NCI-H345 treated with DMSO at 0.1 percent for 48 hours (cell line): ENCODE results near the gene LMF2.

Experiments
- DNase-seq: peaks from one replicate; lab custom pipeline; 2025; ENCODE audit not compliant: unreplicated experiment; lab: John Stamatoyannopoulos, UW

Gene LMF2

DNA sequence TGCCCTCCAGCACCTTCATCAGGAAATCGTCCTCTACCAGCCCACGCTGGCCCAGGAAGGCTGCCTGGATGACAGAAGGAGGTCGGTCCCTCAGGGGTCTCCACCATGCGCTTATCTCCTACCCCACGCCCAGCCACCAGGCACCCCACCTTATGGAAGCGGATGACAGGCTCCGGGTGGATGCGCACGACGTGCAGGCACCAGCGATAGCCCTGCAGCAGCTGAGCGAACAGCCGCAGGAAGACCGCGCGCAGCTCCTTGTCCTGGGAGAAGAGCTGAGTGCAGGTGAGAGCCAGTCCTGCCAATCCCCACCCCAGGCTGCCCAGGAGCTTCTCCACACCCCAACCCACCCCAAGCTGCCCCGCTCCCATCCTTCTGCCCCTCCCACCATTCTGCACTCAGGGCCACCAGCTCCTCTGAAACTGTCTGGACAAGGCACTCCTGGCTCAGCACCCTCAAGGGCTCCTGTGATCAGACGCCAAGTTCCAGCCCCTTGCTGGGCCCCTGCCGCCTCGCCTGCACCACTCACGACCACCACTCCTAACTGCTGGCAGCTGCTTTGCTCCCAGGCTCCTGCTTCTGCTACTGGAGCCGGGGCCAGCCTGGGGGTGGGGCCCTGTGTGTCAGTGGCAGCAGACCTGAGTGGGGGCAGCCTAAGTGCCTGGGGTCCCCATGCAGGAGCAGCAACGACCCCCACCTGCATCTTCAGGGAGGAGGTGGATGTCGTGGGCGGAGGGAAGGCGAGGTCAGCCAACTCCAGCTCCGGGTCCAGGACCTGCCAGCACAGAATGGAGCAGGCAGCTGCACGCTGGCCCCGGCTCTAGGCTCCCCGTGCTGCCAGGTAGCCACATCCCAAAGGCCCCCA lies 42.2 kb downstream of the LMF2 start:
- no peak for DNase-seq

DNA sequence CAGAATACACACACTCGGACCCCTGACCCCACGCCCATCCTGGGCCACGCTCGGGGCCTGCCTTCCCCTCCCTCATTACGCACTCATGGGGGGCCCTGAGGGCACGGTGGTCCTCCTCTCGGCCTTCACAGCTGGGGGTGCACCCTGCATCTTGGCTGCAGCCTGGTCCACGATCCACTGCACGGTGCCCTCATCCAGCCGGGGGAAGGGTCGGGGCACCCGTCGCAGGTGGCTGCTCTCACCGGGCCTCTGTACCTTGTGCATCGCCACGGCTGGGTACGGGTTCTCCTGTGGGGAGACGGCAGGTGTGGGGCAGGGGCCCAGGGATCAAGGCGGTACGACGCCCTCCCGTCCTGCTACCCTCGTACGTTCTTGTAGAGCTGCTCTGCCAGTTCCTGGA lies 43.1 kb downstream of the LMF2 start:
- DNase-seq, result no peak

DNA sequence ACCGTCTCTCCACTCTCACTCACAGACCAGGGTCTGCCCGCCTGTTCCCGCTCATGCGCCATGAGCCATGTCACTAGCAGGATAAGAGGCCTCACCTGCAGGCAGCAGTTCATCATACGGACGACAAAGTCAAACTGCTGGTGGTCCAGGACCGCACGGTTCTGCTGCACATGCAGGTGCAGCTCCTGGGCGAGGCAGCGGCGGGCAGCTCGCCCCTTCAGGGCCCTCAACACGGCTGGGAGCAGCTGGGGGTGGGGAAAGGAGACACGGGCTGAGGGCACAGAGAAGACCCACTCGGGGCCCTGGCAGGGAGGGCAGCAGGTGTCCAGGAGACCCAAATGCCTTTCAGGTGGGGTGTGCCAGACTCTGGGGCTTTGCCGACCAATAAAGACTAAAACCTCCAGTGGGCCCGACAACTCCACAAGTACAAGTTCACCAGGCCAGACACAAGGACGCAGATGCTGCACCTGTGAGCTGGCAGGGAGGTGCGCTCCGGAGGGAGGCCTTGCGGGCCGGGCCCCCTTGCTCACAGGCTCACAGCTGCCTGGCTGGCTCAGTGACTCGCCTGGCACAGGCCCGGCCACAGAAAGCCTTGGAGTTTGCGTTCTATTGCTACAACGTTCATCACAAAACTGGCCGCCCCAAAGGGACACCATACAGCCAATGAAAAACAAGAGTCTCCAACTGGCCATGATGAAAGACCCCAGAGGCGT lies 44.2 kb downstream of the LMF2 start:
- no peak for DNase-seq

DNA sequence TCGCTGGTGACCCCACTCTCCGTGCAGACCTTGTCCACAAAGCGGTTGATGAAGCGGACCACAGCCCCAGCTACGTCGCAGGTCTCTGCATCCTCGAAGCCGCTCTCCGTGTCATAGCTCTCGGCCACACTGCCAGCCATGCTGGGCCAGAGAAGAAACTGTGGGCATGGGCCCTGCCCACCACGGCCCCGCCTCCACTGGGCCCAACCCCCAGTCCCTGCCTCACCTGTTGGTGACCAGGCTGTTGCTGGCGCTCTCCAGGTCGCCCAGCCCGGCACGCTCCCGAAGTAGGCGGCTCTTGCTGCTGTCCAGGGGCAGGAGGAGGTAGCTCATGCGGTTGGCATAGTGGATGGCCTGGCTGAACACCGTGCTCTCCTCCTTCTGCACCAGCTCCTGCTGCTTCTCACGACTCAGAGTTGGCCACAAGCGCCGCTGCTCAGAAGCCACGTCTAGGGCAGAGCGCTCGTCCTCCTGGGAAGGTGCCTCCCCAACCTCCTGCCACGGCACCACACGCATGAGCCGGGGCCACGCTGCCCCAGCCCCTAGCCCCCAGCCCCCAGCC lies 45.4 kb downstream of the LMF2 start:
- no peak for DNase-seq

DNA sequence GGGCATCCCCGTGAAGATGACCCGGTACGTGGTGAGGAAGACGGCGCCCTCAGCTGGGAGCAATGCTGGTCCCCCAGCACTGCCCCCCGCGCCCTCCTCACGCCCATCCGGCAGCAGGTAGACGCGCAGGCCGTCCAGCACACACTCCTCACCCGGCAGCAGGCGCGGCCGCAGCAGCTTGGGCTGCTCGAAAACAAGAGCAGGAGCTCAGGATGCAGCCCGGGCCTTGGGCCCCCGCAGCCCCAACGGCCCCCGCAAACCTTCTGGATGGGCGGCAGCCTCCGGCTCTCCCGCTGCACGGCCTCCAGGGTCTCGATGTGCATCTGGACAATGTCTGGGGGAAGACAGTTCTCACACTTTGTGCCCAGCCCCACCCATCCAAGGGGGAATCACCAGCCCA lies 46.0 kb downstream of the LMF2 start:
- DNase-seq, result no peak

DNA sequence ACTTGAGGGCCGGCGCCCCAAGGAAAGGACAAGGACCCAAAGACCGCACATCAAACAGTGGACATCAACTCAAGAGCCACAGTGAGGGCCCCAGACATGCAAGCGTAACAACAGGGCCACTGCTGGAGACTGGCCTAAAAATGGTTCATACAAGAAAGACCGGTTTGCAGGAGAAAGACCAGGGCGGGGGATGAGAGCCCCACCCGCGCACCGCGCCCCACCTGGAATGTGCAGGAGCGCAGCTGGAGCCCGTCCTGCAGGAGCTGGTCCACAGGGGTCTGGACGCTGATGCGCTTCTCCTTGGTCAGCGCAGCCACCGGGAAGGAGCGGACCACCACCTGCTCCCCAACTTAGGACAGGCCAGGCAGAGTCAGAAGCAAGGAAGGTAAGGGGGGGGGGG lies 46.6 kb downstream of the LMF2 start:
- no peak for DNase-seq

DNA sequence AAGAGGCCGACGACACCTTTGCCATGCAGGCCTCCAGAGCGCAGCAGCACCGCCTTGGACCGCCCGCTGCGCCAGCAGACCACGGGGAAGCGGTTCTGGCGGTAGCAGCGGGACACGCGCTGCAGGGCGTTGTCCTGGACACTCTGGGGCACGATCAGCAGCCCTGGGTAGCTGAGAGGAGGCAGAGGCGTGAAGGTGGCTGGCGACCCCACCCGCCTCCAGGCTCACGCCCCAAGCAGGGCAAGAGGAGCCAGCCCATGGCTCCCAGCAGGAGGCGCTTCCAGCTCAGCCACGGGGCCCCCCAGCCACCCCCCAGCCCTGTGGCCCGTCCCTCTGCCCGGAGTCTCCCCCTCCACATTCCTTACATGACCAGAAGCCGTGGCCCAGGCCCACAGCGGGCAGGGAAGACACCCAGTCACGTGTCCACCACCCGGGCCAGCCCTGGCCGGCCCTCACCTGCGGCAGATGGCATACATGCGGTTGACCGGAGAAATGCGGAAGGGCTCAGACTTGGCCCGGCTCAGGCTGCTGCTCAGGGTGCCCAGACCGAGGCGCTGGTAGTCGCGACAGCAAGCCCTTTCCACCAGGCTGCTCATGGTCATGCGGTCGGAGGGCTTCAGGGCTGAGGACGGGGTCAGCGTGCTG lies 47.9 kb downstream of the LMF2 start:
- DNase-seq, result no peak

DNA sequence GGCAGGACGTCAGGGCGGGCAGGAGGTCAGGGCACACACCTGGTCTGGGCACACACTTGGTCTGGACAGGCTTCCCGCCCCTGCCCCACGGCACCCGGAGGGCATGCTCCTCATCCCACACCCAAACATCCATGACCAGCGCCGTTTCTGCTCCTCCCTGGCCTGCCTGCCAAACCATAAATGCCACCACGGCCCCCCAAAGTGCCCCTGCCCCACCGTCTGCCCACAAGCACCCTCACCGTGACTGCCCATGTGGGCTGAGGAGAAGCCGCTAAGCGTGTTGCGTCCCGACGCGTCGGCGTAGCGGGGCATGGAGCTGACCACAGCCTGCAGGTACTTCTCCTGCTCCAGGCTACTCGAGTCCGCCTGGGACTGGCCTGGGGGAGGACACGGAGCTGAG lies 48.5 kb downstream of the LMF2 start:
- DNase-seq, result no peak

DNA sequence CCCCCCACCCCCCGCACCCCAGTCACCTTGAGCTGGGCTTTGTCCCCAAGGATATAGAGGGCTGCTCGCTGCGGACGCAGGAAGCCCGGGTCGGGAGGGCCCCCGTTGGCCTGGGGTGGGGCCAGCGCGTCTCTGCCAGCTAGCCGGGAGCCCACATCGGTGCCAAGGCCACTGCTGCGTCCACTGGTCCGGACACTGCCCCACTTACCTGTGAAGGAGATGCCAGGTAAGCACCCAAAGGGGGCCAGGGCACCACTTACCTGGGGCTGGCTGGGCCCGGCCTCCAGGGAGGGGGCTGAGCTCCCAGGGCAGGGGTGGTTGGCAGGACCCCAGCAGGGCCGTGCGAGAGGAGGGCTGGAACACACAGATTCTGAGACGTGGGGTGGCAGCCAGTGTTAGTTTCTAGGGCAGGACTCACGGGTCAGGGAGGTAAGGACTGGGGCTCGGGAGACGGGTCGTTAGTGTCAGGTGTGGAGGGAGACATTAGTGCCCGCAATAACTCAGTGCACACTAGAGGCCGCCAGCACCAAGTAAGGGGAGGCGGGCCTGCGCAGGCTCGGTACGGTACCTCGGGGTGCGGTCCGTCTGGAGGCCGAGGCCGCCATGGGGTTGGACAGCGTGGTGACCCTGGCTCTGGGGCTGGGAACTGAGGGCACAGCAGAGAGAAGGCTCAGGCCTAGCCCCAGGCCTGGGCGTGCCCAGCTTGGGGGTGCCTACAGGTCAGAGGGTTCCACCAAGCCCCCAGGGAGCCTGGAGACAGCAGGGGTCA lies 50.9 kb downstream of the LMF2 start:
- no peak for DNase-seq

DNA sequence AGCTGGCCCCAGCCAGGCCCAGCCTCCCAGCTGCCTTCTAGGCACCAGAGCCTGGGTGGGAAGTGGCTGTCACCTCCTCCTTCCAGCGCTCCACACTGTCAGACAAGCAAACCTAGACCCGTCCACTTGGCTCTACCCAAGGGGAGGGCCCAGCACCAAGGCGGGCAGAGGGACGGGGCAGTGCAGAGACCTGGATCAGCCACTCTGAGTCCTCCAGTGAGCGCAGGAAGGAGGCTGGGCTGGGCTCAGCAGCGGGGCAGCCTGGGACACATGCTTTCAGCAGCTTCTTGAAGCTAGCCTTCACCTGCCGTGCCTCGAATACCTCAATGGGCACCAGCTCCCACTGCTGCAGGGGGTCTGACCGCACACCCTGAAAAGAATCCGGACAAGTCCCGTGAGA lies 51.5 kb downstream of the LMF2 start:
- DNase-seq, result no peak

DNA sequence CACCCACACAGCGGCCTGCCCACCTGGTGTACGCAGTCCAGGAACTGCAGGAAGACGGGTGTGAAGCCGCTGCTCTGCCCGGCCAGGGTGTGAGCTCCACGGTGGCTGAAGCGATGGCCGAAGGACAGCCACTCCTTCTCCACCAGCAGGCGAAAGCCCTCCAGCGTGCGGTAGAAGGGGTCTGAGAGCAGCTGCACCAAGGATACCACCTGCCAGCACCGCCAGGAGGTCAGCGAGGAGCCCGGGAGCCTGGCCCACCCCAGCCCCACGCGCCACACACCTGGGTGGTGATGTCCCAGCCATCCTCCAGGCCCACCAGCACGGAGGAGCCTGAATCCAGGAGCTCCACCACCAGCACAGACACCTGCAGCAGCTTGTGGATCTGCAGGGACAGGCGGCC lies 52.3 kb downstream of the LMF2 start:
- no peak for DNase-seq

DNA sequence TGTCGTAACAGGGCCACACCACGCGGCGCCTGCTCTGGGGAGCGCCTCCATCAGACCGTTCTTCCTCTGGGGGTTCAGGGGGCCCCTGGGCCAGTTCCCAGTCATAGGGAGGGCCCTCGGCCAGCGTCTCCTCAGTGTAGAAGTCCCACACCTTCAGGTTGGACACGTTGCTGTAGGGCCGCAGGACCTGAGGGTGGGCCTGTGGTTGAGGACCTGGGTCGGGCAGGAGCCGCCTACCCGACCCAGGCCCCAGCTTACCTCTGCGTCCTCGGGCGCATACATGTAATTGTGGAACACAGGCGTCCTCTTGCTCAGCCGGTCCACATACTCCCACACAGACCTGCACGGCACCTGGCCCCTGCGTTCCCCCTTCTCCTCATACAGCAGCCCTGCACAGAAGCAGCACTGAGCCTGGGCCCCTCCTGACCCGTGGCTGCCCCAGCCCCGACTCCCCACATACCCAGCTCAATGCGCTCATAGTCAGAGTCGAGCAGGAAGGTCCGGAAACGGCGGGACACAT lies 52.9 kb downstream of the LMF2 start:
- no peak for DNase-seq
